Esophagus muscularis mucosa (tissue), 4 donors: ENCODE data around the gene CACNG8.

Source experiments
- EP300 ChIP-seq: sonication (generic); formaldehyde crosslinking; IDR thresholded peaks from one replicate; pipeline ENCODE4 v1.6.1; 2017; ENCODE audit warnings: antibody characterized with exemption
- POLR2A ChIP-seq: fragments of 450-650 bp; IDR thresholded peaks from one replicate; pipeline ENCODE4 v1.6.1; 2017; ENCODE audit warnings: antibody characterized with exemption, moderate library complexity, mild to moderate bottlenecking, low read depth
- POLR2AphosphoS5 ChIP-seq, 2 donors: sonication (generic); formaldehyde crosslinking; IDR thresholded peaks; one replicate each; pipeline ENCODE4 v1.6.1; 2017; ENCODE audit warnings: antibody characterized with exemption in 2 of 2
- TF ChIP-seq, protein P1 (sequence below), 3 experiments: fragments of 200-600 bp in 2 of 3; fragments of 450-650 bp in 1 of 3; sonication (generic) in 2 of 3; IDR thresholded peaks; one replicate each; pipeline ENCODE4 v1.5.1; 2017 to 2019; ENCODE audit warnings: antibody characterized with exemption in 3 of 3, mild to moderate bottlenecking in 2 of 3, moderate library complexity in 1 of 3

DNA sequence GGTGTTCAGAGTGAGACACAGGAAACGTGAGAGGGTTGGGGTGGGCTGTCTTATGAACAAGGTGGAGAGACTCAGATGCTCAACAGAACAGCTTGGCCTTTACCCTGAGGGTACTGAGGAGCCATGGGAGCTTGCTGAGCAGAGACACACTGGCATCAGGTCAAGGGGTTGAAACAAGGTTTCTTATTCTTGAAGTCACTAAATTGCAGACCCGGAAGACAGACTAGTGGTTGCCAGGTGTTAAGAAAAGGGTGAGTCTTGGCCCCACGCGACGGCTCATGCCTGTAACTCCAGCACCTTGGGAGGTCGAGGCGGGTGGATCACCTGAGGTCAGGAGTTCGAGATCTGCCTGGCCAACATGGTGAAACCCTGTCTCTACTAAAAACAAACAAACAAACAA lies 51.1 kb downstream of the CACNG8 start:
- TF ChIP-seq, protein P1, sequence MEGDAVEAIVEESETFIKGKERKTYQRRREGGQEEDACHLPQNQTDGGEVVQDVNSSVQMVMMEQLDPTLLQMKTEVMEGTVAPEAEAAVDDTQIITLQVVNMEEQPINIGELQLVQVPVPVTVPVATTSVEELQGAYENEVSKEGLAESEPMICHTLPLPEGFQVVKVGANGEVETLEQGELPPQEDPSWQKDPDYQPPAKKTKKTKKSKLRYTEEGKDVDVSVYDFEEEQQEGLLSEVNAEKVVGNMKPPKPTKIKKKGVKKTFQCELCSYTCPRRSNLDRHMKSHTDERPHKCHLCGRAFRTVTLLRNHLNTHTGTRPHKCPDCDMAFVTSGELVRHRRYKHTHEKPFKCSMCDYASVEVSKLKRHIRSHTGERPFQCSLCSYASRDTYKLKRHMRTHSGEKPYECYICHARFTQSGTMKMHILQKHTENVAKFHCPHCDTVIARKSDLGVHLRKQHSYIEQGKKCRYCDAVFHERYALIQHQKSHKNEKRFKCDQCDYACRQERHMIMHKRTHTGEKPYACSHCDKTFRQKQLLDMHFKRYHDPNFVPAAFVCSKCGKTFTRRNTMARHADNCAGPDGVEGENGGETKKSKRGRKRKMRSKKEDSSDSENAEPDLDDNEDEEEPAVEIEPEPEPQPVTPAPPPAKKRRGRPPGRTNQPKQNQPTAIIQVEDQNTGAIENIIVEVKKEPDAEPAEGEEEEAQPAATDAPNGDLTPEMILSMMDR (IDR thresholded peaks at IDR 0.05): no peak
- TF ChIP-seq POLR2AphosphoS5 (IDR thresholded peaks at IDR 0.05): no peak
- TF ChIP-seq EP300: no peak
- no peak for TF ChIP-seq POLR2A
